Measurements from ENCODE around the gene CNKSR2.

CNKSR2 gene

DNA sequence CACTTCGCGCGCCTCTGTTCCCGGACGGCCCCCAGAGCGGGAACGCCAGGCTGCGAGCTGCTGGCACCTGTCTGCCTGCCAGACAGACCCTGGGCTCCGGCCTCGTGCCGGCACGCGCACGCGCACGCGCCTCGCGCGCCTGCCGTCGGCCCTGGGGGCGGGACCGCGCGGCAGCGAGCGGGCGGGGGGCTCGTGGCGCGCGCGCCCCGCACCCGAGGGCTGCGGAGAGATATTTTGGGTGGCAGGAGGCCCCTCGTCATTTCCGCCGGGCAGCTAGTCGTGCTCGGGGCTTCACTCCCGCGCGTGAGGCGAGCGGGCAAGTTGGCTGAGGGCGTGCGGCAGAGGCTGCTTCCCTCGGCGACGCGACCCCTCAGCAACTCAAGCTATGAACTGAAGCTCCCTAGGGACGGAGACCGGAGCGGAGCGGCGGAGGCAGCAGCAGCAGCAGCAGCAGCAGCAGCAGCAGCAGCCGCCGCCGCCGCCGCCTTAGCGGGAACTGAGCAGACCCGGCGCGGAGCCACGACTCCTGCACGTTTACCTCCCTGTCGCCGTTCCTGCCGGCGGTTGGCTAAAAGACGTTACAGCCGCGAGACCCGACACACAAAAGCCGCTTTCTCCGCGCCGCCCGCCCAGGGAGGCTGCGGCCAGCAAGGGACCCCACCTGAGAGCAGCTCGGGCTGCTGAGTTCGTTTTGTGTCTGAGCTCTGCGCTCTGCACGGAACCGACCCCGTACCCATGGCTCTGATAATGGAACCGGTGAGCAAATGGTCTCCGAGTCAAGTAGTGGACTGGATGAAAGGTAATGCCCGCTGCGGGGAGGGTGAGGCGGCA is at the start of gene CNKSR2:
Gene CNKSR2, plus strand, starts transcription at position 256 of the 831 bp plus-strand sequence. Its CDS starts 480 bp downstream, at position 736.
- peak; percentile 87 for DNase-seq
- in situ Hi-C loops (cut with MboI; ENCODE audit: low pct_unique_long_range_greater_than_20kb, low sequenced_read_pairs) = no loop called here

DNA sequence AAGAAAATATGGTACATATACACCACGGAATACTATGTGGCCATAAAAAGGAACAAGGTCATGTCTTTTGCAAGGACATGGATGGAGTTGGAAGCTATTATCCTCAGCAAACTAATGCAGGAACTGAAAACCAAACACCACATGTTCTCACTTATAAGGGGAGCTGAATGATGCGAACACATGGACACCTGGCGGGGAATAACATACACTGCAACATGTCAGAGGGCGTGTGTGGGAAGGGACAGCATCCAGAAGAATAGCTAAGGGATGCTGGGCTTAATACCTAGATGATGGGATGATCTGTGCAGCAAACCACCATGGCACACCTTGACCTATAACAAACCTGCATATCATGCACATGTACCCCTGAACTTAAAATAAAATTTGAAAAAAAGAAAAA is 19.5 kb upstream of the CNKSR2 start:
- in situ Hi-C loops (cut with MboI; ENCODE audit: low pct_unique_long_range_greater_than_20kb, low sequenced_read_pairs) = no loop called here
- no peak for DNase-seq

DNA sequence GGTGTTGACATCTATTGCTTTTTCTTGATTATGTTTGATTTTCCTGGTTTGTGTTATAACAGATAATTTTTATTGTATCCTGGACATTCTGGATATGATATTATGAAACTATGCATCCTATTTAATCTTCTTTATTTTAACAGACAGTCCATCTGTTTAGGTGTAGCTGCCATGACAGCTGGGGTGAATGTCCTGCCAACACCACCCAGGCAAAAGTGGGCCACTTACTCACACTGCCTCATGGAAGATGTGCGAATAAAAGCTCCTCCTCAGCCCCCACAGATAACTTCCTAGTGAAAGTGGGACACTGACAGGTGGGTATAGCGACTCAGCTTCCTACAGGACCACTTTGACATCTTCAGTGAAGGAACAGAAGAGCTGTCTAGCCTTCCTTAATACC is 18.4 kb upstream of the CNKSR2 start:
- in situ Hi-C loops (cut with MboI; ENCODE audit: low pct_unique_long_range_greater_than_20kb, low sequenced_read_pairs) = no loop called here
- DNase-seq = no peak

DNA sequence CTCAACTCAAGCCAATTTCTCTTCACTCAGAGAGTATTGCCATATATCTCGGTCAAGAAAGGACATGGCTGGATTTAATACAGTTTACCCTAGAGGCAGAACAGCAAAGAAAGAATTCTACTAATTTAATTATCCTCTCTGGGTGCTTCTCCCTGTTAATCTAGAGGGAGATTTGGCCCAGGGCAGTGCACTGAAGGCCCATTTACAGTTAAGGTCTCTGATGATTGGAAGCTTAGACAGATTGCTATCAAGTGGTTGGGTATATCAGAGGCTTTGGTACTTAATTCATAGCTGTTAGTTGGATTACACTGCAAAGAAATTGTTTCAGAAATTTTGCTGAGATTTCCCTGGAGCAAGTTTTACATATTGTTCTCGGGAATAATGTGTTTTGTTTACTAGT is 4.6 kb upstream of the CNKSR2 start:
- DNase-seq = no peak
- in situ Hi-C loops (cut with MboI; ENCODE audit: low pct_unique_long_range_greater_than_20kb, low sequenced_read_pairs) = no loop called here

DNA sequence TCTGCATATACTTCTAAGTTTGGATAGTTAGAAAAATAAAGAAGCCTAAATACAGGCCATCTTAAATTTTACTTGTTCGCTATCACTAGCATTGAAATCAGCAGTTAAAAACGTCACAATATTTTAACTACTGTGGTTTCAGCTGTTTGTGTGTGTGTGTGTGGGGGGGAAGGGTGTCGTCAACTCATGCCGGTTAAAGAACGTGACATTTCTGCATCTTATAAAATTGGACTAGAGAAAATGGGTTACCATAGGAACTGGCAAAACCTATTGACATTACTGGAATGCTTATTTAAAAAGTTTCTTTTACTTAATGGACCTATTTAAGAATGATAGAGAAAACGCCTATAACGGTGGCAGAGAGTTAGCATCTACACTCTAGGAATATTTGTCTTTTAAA is 1.2 kb upstream of the CNKSR2 start:
- in situ Hi-C loops (cut with MboI; ENCODE audit: low pct_unique_long_range_greater_than_20kb, low sequenced_read_pairs) = no loop called here
- peak; percentile 61 for DNase-seq

DNA sequence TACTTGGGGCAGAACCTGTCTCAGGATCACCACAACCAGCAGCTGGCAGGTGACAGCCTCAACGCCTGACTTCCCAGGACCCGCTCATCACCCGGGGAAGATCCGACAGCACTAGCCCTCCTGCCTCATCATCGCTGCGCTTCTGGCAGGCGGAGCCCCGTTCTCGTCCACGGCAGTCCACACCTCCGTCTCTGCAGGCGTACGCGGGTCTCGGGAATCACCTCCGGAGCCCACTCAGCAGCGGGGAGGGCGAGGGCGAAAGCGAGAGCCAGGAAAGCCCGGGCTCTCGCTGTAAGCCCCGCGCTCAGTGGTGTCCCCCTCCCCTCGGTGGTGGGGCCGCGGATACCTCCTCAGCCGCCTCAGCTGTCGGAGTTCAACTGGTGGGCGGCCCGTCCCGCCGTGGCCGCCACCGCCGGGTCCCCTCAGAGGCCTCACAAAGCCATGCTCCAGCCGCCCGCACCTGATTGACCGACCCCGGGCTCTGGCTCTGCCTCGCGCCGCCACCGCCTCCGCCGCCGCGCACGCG is 518 bp upstream of the CNKSR2 start:
- no peak for DNase-seq
- in situ Hi-C loops (cut with MboI; ENCODE audit: low pct_unique_long_range_greater_than_20kb, low sequenced_read_pairs) = no loop called here

DNA sequence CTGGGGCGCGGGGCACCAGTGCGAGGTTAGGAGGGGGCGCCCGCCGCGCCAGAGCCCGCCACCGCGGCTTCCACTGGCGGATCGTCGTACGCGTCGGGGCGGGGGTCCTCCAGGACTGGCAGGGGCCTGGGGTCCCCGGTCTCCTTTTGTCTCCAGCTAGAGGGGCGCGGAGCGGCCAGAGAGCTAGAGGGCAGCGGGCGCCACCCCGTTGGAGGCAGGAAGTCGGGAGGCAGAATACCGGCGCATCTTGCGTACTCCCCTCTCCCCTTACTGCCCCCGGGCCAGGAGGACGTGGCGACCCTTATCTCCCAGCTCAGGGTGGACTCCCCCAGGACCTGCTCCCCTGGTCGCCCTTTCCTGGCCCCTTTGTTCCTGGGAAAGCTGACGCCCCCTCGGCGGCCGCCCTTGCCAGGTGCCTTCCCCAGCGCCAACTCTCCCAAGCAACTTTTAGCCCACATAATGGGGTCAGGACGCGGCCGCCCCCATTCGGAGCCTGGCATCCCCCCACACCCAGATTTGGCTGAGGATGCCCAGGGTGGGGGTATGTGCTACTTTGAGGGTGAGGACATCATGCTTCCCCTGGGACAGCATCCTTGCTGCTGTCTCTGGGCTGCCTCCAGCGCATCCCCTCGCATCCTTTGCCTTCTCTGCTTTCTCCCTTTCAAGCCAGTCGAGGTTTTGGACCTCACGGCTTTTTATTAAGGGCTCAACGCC is 933 bp downstream of the CNKSR2 start:
- DNase-seq = no peak
- in situ Hi-C loops (cut with MboI; ENCODE audit: low pct_unique_long_range_greater_than_20kb, low sequenced_read_pairs) = no loop called here

DNA sequence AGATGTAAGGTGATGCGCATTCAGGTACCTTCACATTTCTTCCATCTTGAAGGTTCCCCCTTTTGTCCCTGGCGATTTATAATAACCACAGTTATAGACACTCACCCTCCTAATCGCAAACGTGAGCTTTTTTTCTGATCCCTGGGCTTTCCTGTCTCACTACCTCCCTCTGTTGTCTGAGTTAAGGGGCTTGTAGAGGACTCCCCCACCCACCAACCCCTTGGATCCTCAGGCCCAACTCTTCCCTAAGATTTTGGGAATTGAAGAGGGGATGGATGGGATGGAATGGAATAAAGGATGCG is 1.4 kb downstream of the CNKSR2 start:
- DNase-seq = peak; percentile 57
- in situ Hi-C loops (cut with MboI; ENCODE audit: low pct_unique_long_range_greater_than_20kb, low sequenced_read_pairs) = no loop called here

DNA sequence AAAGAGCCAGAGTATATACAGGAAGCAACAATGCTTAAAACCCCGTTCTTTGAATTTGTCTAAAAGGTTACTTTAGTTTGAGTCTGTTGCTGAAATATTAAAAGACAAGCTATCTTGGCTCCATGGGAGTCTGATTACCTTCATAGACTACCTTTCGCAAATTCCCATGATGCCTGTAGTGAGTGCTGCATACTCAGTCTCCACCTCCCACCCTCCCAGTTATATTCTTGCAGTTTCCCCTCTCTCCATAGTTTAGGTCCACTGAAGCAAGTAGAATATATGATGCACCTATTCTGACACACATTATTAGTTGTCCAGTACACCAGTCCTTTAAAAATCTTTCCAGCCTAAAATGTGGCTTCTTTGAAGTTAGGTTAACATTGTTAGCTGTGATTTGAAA is 2.4 kb downstream of the CNKSR2 start:
- in situ Hi-C loops (cut with MboI; ENCODE audit: low pct_unique_long_range_greater_than_20kb, low sequenced_read_pairs) = no loop called here
- DNase-seq = no peak

DNA sequence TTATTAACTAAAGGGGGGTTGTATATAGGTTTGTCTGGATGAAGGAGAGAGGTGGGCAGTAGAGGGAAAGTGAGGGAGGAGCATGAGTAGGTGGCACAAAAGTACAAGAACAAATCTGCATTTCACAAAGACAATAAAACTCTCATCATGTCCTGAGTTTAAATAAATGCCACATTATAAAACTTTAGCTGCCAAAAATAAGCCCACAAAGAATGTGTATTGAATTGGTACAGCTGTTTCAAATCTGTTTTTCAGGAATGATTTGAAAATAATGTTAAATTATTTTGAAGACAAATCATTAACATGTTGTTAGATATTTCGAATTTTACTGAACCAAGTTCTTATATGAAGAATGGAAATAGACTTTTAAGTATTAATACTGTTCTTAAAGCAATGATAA is 5.8 kb downstream of the CNKSR2 start:
- in situ Hi-C loops (cut with MboI; ENCODE audit: low pct_unique_long_range_greater_than_20kb, low sequenced_read_pairs) = no loop called here
- DNase-seq = no peak

DNA sequence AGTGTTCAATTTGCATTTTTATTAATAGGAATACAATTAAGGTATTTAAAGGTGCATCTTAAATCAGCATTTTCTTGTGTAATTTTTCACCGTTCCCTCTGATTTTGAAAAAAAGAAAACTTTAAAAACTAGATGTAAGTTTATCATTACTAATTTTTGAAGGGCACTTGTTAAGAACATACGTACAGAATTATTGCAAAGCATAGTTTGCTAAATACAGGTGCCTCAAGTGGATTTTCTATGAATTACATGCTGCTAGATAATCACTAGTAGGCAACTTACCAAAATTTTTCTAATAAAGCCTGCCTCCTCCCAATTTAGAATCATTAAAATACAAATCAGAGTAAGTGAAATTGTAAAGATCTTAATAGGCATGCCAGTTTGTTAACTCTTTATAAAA is 8.5 kb downstream of the CNKSR2 start:
- peak; percentile 29 for DNase-seq
- in situ Hi-C loops (cut with MboI; ENCODE audit: low pct_unique_long_range_greater_than_20kb, low sequenced_read_pairs) = no loop called here

DNA sequence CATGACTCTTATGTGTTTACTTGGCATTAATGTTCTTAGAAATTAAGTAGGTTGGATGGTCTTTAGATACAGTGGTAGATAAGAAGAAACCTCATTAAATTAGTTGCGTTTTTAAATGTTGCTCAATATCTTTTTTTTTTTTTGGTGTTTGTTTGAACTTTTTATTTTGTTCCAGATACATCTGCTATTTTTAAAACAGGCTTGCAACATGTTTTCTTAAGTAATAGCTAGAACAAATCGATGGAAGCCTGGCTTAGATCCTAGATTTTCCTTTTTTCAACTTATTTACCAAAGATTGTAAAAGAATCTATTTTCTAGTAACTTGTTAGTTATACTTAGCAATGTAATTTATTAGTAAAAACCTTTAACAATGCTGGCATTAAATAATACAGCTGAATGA is 9.3 kb downstream of the CNKSR2 start:
- in situ Hi-C loops (cut with MboI; ENCODE audit: low pct_unique_long_range_greater_than_20kb, low sequenced_read_pairs) = no loop called here
- no peak for DNase-seq

DNA sequence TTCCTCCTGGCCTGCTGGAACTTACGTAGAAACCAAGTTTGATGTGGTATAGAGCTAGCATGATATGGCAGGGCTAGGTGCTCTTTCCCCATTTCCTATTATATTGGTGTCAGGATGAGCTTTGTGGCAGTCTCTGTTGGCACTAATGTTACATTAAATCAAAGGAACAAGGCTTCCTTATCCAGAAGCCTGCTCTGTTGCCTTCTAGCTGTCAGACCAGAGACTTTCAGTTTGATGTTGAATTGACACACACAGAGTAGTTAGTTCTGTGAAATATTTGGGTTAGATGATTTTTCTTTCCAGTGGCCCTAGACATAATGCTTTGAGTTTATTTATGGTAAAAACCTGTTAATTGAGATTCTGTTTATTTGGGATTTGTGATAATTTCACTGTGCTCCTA is 10.0 kb downstream of the CNKSR2 start:
- DNase-seq = no peak
- in situ Hi-C loops (cut with MboI; ENCODE audit: low pct_unique_long_range_greater_than_20kb, low sequenced_read_pairs) = no loop called here

DNA sequence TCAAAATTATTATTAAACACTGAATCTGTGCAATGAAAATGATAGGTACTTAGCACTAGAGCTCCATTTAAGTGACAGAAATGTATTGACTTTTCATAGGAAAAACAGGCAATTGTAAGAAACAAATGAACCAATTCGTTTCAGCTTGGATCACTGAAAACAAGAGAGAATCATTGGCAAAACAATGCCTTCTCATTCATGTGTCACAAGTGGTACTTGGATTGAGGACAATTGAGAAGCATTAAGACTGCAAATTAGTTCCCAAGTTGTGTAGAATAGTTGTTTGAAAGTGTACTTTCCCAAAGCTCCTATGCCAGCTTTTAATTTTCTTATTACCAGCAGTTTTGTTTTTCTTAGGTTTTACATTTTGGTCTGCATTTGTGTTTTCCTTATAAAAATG is 20.6 kb downstream of the CNKSR2 start:
- DNase-seq = no peak
- in situ Hi-C loops (cut with MboI; ENCODE audit: low pct_unique_long_range_greater_than_20kb, low sequenced_read_pairs) = no loop called here

DNA sequence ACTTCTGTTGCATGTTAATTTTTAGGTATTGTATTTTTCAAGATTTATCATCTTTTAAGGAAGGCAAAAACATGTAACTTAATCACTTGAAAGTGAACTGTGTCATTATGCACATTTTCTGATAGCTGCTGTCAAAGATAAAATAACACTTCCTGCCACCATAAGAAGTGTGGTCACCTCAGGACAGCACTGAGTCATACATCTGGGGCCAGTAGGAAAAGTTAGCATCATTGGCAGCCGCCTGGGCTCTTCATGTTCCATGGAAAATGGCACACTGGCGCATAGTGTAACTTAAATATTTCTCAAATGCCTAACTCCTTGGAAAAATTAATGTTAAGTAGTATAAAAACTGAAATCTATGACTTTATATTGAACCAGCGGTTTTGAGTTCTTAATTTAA is 24.2 kb downstream of the CNKSR2 start:
- DNase-seq = peak; percentile 64

DNA sequence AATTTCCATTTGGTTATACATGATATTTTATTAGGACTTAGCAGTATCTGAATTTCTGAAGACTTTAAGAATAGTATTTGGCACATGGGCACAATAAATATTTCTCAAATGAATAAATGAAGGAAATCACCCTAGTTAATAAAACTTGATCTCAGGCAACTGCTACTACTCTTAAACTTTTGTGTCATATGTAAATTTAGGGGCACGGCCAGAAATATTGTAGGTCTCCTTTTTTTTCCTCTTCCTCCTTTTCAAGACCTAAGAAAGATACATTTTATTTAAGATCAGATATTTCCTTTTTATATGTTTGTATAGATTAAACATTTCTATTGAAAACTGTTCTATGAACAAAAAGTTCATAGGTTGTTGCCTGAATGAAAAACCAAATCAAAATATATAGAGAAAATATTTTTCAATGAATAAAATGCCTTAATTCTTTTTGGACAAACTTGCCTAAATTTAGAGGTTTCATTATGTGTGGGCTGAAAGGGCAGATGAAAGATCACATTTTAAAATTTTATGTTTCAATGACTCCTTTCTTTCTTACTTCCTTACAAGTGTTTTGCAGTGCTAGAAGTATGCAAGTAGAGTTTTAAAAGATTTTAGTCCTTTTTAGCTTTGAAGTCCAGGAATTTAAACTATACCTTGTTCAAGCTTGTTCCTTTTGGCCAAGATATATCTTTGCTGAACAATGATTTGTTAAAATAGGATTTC is 26.3 kb downstream of the CNKSR2 start:
- no peak for DNase-seq
- in situ Hi-C loops (cut with MboI; ENCODE audit: low pct_unique_long_range_greater_than_20kb, low sequenced_read_pairs) = no loop called here

More for the DNA sequence above, 24.2 kb downstream of the CNKSR2 start:
- in situ Hi-C loops (cut with MboI; ENCODE audit: low pct_unique_long_range_greater_than_20kb, low sequenced_read_pairs) = no loop called here

DNA sequence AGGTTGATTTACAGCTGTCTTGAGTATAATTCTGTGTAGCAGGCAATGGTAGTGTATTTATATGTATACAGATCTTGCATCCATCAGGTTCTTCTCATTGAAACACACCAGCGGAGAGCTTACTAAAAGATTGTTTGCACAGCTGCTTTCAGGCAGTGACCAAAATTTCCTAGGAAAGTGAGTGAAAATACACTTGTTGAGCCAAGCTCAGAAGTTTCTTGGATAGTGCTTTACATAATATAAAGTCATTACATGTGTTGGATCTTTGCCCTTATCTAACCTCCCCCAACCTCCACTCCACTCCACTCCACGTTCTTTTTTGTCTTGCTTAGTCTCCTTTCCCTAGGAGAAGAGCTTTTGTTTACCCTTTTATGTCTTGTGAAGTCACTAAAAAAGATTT is 34.1 kb downstream of the CNKSR2 start:
- in situ Hi-C loops (cut with MboI; ENCODE audit: low pct_unique_long_range_greater_than_20kb, low sequenced_read_pairs) = no loop called here

DNA sequence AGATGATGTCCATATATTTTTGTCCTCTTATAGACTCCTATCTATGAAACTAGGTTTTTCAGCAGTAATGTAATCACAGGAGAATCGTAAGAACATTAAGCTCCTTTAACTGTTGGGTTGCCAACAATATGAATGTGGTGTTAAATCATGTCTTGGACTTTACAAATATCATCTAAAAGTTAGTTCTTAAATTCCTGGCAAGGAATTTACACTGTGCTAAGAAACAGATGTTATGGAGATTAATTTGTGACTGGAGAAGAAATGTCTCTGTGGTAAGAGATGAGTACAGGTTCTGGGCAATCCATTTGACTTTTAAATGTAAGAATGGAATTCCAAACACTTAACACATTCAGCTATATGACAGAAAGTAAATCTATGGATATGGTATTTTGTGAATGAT is 34.6 kb downstream of the CNKSR2 start:
- in situ Hi-C loops (cut with MboI; ENCODE audit: low pct_unique_long_range_greater_than_20kb, low sequenced_read_pairs) = no loop called here
- no peak for DNase-seq

More for the DNA sequence above, 34.1 kb downstream of the CNKSR2 start:
- DNase-seq = no peak

DNA sequence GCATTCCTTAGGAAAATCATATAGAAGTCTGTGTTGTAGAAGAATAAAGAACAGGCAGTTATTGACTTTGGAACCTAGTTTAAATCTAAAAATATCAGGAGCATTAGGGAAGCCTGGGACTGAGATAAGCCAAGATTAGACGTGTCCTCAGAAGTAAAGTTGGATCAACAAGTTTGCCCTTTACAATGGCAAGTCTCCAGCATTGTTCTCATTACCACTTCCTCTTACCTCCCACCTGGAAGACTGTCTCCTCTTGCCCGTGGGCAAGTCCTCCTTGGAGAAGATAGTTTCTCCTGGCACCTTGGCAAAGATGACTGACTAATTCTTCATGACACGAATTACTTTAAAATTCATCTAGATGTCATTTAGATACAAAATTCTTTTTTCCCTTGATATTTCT is 37.8 kb downstream of the CNKSR2 start:
- peak; percentile 48 for DNase-seq
- in situ Hi-C loops (cut with MboI; ENCODE audit: low pct_unique_long_range_greater_than_20kb, low sequenced_read_pairs) = no loop called here

DNA sequence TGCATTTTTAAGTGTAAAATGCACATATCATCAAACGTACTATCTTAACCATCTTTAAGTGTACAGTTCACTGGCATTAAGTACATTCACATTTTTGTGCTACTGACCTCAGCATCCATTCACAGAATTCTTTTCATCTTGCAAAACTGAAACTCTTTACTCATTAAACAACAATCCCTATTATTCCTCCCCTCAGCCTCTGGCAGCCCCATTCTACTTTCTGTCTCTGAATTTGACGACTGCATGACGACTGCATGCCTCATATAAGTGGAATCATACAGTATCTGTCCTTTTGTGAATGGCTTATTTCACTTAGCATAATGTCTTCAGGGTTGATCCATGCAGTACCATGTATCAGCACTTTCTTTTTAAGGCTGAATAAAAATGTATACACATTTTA is 38.7 kb downstream of the CNKSR2 start:
- DNase-seq = no peak
- in situ Hi-C loops (cut with MboI; ENCODE audit: low pct_unique_long_range_greater_than_20kb, low sequenced_read_pairs) = no loop called here

All from KBM-7 (cell line).